Middle frontal gyrus (tissue), 1 donor: ENCODE data around the gene ZDHHC24.
"Not testable (repeated sequence)": the region's sequence is repeated elsewhere in the genome, so short reads cannot be mapped to it uniquely, and the experiment has no call there.

Source experiments
- DNase-seq: peaks from one replicate; pipeline ENCODE4 v3.0.0-alpha.2; 2015; ENCODE audit warnings: low spot score; ENCODE audit errors: extremely low spot score

The ZDHHC24 gene

DNA sequence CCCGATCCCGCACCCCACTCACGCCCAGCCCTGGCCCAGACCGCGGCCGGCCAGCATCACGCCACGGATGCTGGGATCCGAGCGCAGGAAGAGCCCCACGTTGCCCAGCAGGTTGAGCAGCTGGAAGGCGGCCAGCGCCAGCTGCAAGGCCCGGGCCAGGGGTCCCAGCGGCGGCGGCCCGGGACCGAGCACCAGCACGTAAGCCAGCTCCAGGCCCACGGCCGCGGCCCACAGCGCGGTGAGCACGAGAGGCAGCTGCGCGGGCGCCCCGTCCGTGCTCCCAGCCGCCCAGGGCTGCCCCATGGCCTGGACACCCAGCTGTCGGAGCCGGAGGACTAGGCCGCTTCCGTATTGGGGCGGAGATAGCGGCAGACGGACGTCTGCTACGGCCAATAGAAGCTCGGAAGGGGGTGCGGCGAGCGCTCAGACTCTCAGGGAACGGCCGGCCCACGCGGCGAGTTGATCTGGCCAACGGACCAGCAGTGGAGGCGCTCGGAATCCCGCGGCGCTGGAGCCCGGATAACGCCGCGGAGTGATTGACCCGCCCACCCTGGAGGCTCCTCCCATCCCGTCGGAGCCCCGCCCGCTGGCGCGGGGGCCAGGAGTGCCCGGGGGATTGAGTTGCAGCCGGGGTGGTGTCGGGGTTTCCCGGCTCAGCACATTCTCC, at the start of gene ZDHHC24:
ZDHHC24 (minus strand) TSS at position 348 of the 667 bp plus-strand sequence; CDS start at position 303, 45 bp downstream.
- DNase-seq: peak; percentile 93

- no peak for DNase-seq
Observed at GRCh38 chr11:66595245-66595904, 49.5 kb upstream of the ZDHHC24 start.

DNA sequence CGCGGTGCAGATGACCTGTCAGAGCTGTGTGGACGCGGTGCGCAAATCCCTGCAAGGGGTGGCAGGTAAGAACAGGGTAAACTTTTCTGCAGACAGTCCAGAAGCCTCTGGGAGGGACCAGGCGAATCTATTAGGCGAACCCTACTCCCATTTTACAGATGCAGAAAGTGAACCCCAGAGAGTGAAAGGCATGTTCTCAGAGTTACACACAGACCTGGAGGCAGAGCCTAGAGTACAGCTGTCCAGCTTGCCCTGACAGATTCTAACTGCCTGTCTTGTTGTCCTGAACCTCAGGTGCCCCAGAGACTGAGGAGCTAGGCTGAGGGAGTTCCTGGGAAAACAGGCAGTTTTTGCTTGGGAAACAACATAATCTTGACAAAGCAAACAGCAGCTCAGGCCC, 47.8 kb upstream of the ZDHHC24 start:
- DNase-seq: no peak

DNA sequence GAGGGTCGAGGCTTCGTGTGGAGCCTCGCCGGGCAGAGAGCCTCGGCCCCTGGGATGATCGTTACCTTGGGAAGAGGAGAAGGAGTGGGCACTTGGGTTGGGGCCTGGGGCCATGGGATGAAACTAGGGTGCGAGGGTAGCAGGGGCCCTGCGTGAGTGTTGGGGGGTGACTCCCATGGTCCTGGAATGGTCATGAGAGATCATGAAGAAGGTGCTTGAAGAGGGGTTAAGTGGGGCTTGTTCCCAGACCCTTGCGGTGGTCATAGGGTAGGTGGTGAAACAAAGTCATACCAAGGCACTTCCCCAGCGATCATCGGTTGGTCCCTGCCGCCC, 47.4 kb upstream of the ZDHHC24 start:
- DNase-seq: no peak

- DNase-seq: peak; percentile 89
Observed at GRCh38 chr11:66592457-66593302, 46.8 kb upstream of the ZDHHC24 start, which contains the start of the genes CCDC87 and CCS. Gene CCDC87 (minus strand): TSS chr11:66593063. CDS start chr11:66593015, 48 bp downstream. Gene CCS (plus strand): TSS chr11:66593185. CDS start chr11:66593262, 77 bp downstream.

GRCh38 chr11:66591175-66591574, 45.3 kb upstream of the ZDHHC24 start:
- no peak for DNase-seq

DNA sequence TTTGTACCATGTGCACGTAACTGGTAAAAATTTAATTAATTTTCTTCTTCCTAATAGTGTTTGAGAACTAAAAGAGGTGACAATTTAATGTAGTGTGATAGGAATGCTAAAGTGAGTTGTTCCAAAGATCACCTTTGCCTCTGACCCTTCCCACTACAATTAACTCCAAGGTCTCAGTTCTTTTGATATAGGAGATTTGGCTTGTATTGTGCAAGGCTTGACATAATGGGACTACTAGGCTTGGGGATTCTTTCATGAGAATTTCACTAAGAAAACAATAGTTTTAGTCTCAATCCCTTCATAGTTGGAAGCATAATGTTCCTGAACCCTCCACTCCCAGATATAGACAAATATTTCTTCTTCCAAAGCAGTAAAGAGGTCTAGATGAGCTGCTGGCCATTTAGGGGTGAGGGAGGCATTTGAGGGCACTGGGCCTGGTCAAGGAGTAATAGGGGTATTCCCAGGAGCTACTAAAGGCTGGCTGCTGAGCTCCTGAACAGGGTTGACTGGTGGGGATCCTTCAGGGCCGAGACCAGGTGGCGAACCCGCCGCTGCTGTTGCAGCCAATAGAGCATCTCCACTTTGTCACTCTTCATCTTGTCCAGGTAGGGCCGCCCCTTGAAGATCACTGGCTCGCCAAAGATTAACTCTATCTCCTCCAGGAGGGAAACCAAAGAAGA, 44.3 kb upstream of the ZDHHC24 start:
- no peak for DNase-seq

- DNase-seq: not testable (repeated sequence)
Observed at GRCh38 chr11:66589315-66589714, 43.5 kb upstream of the ZDHHC24 start.

GRCh38 chr11:66586136-66586535, 40.3 kb upstream of the ZDHHC24 start:
- DNase-seq: no peak

DNA sequence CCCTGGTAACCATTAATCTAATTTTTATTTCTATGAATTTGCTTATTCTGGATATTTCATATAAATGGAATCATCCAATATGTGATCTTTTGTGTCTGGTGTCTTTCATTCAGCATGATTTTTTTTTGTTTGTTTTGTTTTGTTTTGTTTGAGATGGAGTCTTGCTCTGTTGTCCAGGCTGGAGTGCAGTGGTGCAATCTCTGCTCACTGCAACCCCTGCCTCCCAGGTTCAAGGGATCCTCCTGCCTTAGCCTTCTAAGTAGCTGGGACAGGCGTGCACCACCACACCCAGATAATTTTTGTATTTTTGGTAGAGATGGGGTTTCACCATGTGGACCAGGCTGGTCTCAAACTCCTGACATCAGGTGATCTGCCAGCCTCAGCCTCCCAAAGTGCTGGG, 39.6 kb upstream of the ZDHHC24 start:
- not testable (repeated sequence) for DNase-seq

DNA sequence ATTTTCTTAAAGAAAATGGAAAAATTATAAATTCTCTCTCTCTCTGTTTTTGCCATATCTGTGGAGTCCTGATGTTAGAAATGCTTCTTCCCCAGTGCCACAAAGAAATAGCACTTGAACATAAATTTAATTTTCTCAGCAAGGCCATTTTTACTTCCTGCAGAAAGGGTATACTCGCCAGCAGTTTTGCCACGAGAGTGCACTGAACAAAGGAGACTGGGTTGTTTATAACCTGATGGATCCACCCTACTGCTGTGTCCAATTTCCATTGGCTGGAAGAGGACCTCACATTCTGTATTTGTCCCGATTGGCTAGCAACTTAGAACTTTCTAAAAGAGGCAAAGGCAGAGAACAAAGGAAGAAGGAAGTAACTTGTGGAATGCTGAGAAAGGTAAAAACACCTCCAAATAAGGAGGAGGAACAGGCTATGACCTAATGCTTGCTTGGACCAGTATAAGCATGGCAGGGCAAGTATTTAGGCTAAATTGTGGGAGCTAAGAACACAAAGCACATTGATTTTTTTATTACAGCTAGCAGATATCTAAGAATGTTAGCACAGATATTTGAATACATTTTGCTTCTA, 36.8 kb upstream of the ZDHHC24 start:
- not testable (repeated sequence) for DNase-seq

- DNase-seq: no peak
Observed at GRCh38 chr11:66581261-66581660, 35.4 kb upstream of the ZDHHC24 start.

- DNase-seq: no peak
Observed at GRCh38 chr11:66580803-66581202, 35.0 kb upstream of the ZDHHC24 start.

DNA sequence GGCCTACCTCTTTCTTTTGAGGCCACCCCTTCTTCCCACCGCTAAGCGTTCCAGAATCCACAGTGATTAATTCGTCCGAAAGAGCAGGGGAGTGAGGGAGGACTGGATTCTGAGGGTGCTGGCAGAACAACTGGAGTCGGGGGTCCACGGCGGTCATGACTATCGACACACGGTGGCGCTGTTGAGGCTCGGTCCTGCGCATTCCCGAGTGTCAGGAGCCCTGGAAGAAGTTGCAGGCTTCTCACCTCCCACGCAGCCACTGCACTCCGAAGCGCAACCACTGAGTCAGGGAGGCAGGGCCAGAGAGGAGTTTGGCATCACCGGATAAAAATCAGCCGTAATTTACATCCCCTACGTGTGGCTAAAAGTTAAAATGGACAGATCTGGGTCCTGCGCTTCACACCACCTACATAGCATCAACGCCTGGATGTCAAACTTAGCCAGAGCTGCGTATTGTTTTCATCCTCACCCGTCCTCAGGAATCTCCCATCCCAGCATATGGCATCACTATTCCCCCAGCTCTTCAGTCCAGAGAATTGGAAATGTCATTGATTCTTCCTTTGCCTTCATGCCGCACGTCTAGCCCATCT, 33.3 kb upstream of the ZDHHC24 start:
- DNase-seq: peak; percentile 61

DNA sequence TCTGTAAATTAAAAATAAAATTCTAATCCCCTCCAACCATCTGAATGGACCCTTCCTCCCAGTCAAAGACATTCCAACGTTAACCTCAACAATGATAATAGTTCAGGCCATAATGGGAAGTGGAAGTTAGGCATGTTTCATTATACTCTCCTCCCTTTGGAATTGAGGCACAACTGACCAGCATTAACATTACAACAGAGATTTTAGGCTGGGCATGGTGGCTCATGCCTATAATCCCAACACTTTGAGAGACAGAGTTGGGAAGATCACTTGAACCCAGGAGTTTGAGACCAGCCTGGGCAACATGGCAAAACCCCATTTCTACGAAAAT, 25.0 kb upstream of the ZDHHC24 start:
- no peak for DNase-seq

DNA sequence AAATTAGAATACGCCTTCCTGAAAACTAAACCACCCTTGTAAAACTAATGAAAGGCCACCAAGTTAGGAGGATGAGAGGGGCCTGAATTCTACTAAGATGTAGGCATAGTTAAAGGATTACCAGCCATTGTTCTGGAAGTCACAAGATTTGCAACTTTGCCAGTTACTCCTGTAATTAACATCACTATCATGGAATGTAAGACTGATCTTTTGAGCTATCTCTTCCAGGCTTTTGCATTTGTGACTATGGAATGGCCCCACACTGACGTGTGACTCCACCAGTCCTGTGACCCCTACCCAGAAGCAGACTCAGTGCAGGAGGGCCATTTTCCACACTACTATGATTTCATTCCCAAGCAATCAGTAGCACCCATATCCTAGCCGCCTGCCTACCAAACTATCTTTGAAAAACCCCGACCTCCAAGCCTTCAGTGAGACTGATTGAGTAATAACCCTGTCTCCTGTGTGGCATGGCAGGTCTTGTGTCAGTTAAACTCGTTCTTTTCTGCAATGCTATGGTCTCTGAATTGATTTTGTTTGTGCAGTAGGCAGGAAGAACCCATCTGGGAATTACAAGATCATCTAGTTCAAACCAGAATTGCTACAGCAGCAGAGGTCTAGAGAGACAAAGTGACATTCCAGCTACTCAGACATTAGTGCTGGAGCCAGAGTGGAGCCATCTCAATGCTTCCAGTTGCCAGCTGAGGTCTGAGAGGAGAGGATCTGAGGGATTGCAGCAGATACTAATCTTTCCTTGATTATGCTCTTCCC, 24.4 kb upstream of the ZDHHC24 start:
- DNase-seq: no peak

DNA sequence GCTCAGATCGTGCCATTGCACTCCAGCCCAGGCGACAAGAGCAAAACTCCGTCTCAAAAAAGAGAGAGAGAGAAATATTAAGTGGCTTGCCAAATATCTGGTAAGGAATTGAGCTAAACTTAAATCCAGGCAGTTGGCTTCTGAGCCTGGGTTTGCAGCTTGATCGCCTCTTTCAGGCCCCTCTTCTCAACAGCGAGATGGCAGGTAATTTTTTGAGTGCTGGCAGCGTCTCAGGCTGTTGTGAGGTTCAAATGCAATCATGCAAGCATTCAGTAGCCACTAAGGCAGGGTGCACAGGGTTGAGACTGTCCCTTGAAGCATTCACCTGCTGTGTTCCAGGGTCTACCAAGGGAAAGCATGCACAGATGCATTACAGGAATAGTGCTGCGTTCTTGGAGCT, 23.2 kb upstream of the ZDHHC24 start:
- no peak for DNase-seq

- DNase-seq: peak; percentile 82
Observed at GRCh38 chr11:66568124-66568916, 22.5 kb upstream of the ZDHHC24 start, which contains the start of gene CTSF. Gene CTSF (minus strand): TSS chr11:66568606. CDS start chr11:66568486, 120 bp downstream.

GRCh38 chr11:66567787-66568123, 21.9 kb upstream of the ZDHHC24 start:
- no peak for DNase-seq
